Measurements from ENCODE around the gene LRTM1.

Gene LRTM1

DNA sequence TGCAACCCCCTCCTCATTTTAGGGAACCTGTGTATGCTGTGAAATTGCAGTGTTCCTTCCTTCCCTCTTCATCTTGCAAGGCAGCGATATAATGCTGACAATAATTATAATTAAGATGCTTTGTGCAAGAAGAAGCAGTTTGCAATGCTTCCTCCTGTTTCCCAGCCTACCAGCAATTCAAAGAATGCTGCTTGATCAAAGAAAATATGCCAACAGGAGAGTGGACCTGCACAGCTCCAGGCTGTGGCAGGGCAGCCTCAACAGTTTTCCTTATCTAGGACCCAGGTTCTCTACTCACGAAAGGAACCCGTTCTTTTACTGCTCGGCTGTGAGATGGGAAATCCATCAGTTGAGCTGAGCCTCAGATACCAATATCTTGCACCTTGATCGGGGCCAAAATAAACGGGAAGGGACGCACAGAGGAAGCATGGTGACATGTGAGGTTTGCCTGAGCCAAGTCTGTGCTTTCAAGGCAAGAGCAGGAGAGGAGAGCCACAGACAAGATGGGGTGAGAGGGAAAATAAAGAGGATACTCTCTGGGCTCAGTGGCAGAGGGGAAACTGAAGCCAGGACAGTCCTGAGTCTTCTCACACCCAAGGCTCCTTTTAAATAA, 22.6 kb upstream of the LRTM1 start (continued):
- TF ChIP-seq ZNF571 (tag by site-specific recombination; IDR thresholded peaks at IDR 0.05): no peak

DNA sequence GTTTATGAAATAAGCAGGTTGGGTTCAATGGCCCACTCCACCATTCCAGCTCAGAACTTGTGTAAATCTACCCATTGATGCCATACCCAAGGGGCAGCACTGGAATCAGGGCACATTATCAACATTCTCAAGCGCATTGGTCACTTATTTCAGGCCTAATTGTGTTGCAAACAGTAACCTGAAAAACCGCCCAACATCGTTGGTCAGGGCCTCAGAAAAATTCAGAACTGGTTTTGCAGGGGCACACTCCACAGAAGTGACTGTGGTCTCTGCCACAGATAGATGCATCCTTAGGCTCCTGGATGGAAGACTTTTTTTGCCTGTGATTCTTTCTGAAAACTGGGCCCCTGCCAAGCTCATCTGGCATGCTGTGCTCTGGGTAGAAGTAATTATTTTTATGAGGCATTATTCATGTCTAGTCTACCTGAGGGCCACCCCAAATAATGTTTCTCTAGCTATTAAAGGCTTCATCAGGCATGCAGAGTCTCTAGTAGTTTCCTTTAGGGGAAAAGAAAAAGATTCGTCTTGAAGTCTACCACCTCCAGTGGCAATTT, 21.7 kb upstream of the LRTM1 start:
- TF ChIP-seq ZNF155 (tag by site-specific recombination; IDR thresholded peaks at IDR 0.05) (no peak), ZNF530 (tag by site-specific recombination; IDR thresholded peaks at IDR 0.05; ENCODE audit: low read depth) (no peak), SCRT2 (tag by site-specific recombination; IDR thresholded peaks at IDR 0.05) (no peak), ZFP3 (tag by site-specific recombination; IDR thresholded peaks at IDR 0.05; ENCODE audit: low read depth) (no peak), ZSCAN16 (tag by site-specific recombination; IDR thresholded peaks at IDR 0.05) (no peak)
- no peak overlapping the region for H3K4me3 ChIP-seq (ENCODE audit: low read depth, low read length)
- no peaks in the 10 kb centered on the region for H3K4me1 ChIP-seq (ENCODE audit: control insufficient read depth, insufficient read depth, low read length)
- no peak overlapping the region for H3K27ac ChIP-seq (ENCODE audit: extremely low read depth, low read depth, low read length)
- H3K36me3 ChIP-seq (ENCODE audit: control insufficient read depth in 2 of 2, insufficient read depth in 1 of 2, low read length in 2 of 2): no peaks in the 10 kb centered on the region
- ChIA-PET POLR2A (no interaction called here), CTCF (interaction anchor here (0.5 to 1.4 kb wide), 4 partner anchors 119 to 889 kb away, joined by 3 to 4 read pairs (median 4); no protein-coding TSS in a partner anchor)
- no peaks in the 10 kb centered on the region for H3K9me3 ChIP-seq (ENCODE audit: control insufficient read depth, insufficient read depth, low read depth, low read length)

- Histone ChIP-seq H3K27ac (ENCODE audit: extremely low read depth, low read depth, low read length) (no peak overlapping the region), H3K4me1 (ENCODE audit: control insufficient read depth, insufficient read depth, low read length) (no peaks in the 10 kb centered on the region), H3K9me3 (ENCODE audit: control insufficient read depth, insufficient read depth, low read depth, low read length) (no peaks in the 10 kb centered on the region), H3K4me3 (ENCODE audit: low read depth, low read length) (no peak overlapping the region), H3K36me3 (ENCODE audit: control insufficient read depth in 2 of 2, insufficient read depth in 1 of 2, low read length in 2 of 2) (no peaks in the 10 kb centered on the region)
- CTCF ChIA-PET: no interaction called here
- POLR2A ChIA-PET: no interaction called here
- TF ChIP-seq ZBTB20 (tag by site-specific recombination; IDR thresholded peaks at IDR 0.05): no peak
- TF ChIP-seq ZNF792 (tag by site-specific recombination; IDR thresholded peaks at IDR 0.05): no peak
- no peak for TF ChIP-seq HOXC10 (CRISPR knock-in tag; IDR thresholded peaks at IDR 0.05)
Measured at GRCh38 chr3:54941690-54942362, 14.0 kb upstream of the LRTM1 start.

DNA sequence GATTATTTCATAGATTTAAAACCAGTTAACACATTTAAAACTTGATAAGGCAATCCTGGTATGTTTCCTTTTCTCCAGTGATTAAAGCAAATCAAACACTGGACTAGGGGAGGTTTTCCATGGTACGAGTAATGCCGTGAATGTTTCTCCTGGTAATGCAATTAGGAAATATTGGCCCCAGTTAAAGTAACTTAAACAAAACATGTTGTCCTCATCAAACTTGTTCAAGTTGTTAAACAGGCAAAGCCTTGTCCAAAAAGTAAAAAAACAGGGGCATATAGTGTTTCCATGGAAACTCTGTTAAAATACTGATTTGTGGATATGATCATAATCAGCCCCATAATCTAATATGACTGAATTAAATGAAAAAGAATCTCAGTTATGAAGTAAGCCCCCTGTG, 13.1 kb upstream of the LRTM1 start:
- H3K9me3 ChIP-seq (ENCODE audit: control insufficient read depth, insufficient read depth, low read depth, low read length): no peaks in the 10 kb centered on the region
- no peaks in the 10 kb centered on the region for H3K4me1 ChIP-seq (ENCODE audit: control insufficient read depth, insufficient read depth, low read length)
- ChIA-PET POLR2A (no interaction called here), CTCF (no interaction called here)
- H3K36me3 ChIP-seq (ENCODE audit: control insufficient read depth in 2 of 2, insufficient read depth in 1 of 2, low read length in 2 of 2): no peaks in the 10 kb centered on the region
- H3K4me3 ChIP-seq (ENCODE audit: low read depth, low read length): no peak overlapping the region
- no peak overlapping the region for H3K27ac ChIP-seq (ENCODE audit: extremely low read depth, low read depth, low read length)
- TF ChIP-seq ZNF521 (tag by site-specific recombination; IDR thresholded peaks at IDR 0.05) (no peak), ZNF629 (tag by site-specific recombination; IDR thresholded peaks at IDR 0.05) (no peak), ZNF416 (tag by site-specific recombination; IDR thresholded peaks at IDR 0.05) (no peak), ZNF701 (tag by site-specific recombination; IDR thresholded peaks at IDR 0.05) (no peak), SCRT1 (tag by site-specific recombination; IDR thresholded peaks at IDR 0.05; ENCODE audit: borderline replicate concordance) (no peak), ZIC2 (tag by site-specific recombination; IDR thresholded peaks at IDR 0.05) (no peak), ZNF366 (tag by site-specific recombination; conservative IDR thresholded peaks at IDR 0.05) (no peak), ZNF362 (tag by site-specific recombination; IDR thresholded peaks at IDR 0.05) (no peak), ZNF48 (tag by site-specific recombination; IDR thresholded peaks at IDR 0.05) (no peak), ZSCAN18 (tag by site-specific recombination; IDR thresholded peaks at IDR 0.05) (no peak), ZBTB17 (tag by site-specific recombination; IDR thresholded peaks at IDR 0.05) (no peak), ZNF335 (tag by site-specific recombination; conservative IDR thresholded peaks at IDR 0.05) (no peak), ZNF214 (tag by site-specific recombination; IDR thresholded peaks at IDR 0.05; ENCODE audit: borderline replicate concordance) (no peak), ZNF23 (tag by site-specific recombination; IDR thresholded peaks at IDR 0.05; ENCODE audit: borderline replicate concordance) (no peak)
- TF ChIP-seq, protein P1, sequence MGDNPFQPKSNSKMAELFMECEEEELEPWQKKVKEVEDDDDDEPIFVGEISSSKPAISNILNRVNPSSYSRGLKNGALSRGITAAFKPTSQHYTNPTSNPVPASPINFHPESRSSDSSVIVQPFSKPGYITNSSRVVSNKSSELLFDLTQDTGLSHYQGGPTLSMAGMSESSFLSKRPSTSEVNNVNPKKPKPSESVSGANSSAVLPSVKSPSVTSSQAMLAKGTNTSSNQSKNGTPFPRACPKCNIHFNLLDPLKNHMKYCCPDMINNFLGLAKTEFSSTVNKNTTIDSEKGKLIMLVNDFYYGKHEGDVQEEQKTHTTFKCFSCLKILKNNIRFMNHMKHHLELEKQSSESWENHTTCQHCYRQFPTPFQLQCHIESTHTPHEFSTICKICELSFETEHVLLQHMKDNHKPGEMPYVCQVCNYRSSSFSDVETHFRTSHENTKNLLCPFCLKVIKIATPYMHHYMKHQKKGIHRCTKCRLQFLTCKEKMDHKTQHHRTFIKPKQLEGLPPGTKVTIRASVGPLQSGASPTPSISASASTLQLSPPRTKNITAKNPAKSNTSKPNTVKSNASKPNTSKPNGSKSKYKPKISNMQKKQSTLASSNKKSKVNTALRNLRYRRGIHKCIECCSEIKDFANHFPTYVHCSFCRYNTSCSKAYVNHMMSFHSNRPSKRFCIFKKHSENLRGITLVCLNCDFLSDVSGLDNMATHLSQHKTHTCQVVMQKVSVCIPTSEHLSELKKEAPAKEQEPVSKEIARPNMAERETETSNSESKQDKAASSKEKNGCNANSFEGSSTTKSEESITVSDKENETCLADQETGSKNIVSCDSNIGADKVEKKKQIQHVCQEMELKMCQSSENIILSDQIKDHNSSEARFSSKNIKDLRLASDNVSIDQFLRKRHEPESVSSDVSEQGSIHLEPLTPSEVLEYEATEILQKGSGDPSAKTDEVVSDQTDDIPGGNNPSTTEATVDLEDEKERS (tag by site-specific recombination; IDR thresholded peaks at IDR 0.05): no peak
